HG02642 (cell line): ENCODE results near the gene TAF1A.

Experiments
- ATAC-seq: cut with Tn5 transposase; IDR thresholded peaks from one replicate; pipeline ENCODE4 v1.9.1; 2021; ENCODE audit warnings: mild to moderate bottlenecking; ENCODE audit not compliant: unreplicated experiment, poor library complexity

TAF1A gene

GRCh38 chr1:222540598-222540995, 49.1 kb downstream of the TAF1A start:
- no peak for ATAC-seq

GRCh38 chr1:222539951-222540597, 49.7 kb downstream of the TAF1A start:
- no peak for ATAC-seq

- ATAC-seq: no peak
These were observed 54.3 kb downstream of the TAF1A start for GRCh38 chr1:222535455-222535854.

GRCh38 chr1:222530852-222531251, 58.9 kb downstream of the TAF1A start:
- ATAC-seq: no peak

GRCh38 chr1:222529916-222530315, 59.8 kb downstream of the TAF1A start:
- no peak for ATAC-seq

- no peak for ATAC-seq
These were observed 60.6 kb downstream of the TAF1A start for GRCh38 chr1:222529181-222529580.

- no peak for ATAC-seq
These were observed 63.8 kb downstream of the TAF1A start for GRCh38 chr1:222525951-222526350.

GRCh38 chr1:222523852-222524251, 65.9 kb downstream of the TAF1A start:
- ATAC-seq: no peak

- no peak for ATAC-seq
These were observed 67.4 kb downstream of the TAF1A start for GRCh38 chr1:222522105-222522915.

GRCh38 chr1:222521299-222522104, 68.2 kb downstream of the TAF1A start:
- ATAC-seq: no peak
